ENCODE results near the gene SNX30.
A peak's percentile ranks its signal among the peaks of the same experiment; 100 is the strongest.

SNX30 gene

GRCh38 chr9:112751056-112751795 is 666 bp downstream of the SNX30 start:
- DNase-seq = peak in 54 of 58 donors; percentile 8 to 74 (median 47)

DNA sequence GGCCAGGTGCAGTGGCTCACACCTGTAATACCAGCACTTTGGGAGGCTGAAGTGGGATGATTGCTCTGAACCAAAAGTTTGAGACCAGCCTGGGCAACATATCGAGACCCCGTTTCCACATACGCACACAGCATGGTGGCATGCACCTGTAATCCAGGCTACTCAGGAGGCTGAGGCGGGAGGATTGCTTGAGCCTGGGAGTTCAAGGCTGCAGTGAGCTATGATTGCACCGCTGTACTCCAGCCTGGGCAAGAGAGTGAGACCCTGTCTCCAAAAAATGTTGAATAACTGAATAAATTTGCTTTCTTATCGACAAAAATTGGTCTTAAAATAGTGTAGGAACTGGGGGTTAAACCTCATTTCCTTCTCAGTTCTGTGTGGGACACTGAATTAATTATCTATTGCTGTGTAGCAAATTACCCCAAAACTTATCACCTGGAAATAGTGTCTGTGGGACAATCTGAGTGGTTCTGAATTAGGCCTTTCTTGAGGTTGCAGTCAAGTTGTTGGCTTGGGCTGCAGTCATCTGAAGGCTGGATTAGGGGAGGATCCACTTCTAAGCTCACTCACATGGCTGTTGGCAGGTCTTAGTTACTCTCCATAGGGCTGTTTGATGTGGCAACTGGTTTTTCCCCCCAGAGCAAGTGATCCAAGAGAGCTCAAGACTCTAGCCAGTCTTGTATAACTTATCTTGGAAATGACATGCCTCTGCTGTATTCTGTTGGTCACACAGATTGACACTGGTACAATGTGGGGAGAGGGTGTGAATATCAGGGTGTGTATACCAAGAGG is 2.0 kb downstream of the SNX30 start:
- DNase-seq = no peak

- DNase-seq = no peak
These were observed 3.2 kb downstream of the SNX30 start for GRCh38 chr9:112753725-112754124.

DNA sequence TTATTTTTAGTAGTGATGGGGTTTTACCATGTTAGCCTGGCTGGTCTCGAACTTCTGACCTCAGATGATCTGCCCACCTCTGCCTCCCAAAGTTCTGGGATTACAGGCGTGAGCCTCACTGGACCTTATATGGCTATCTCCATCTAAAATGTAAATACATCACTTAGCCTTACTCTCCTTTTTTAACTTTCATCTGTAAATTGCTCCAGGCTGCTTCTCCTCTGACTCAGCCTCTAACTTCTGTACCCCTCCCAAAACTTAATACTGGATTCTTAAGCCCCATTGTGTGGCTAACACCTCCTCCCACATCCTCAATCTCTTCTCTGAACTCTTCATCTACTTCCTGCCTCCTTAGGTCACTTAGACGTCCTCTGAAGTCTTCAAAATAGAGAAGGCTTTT is 4.0 kb downstream of the SNX30 start:
- no peak for DNase-seq

GRCh38 chr9:112755016-112755427 is 4.5 kb downstream of the SNX30 start:
- DNase-seq = no peak

DNA sequence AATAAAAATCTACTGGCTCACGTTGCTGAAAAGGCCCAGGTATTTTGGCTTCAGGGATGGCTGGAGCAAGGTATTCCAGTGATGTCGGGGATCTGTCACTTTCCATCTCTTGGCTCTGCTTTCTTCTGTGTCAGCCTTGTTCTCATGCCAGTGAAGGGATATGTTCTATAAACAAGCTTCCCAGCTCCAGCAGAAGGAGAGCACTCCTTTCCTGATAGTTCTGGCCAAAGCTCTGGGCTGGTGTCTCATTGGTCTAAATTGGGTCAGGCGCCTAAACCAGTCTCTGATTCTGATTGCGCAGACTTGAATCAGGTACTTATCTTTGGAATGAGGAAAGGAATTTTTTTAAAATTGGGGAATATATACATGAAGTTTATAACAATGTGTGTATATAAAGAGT is 5.1 kb downstream of the SNX30 start:
- peak in 6 of 58 donors; percentile 6 to 19 (median 10) for DNase-seq

DNA sequence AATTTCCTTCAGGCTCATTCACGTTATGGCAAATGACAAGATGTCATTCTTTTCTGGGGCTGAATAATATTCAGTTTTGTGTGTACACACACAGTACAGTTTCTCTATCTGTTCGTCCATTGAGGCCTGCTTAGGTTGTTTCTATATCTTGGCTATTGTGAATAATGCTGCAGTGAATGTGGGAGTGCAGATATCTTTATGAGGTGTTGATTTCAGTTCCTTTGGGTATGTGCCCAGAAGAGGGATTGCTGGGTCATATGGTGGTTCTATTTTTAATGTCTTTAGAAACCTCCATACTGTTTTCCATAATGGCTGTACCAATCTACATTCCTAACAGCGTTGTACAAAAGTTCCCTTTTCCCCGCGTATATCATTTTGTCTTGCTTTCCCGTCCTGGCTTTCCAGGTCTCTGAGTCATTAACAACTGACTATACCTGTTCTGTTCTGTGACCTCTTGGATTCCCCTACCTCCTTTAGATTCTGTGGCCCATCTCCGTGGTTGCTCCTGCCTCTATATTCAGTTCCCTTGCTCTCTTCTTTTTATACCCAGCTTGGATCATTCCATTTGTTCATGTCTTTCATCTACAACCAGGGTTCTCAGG is 6.8 kb downstream of the SNX30 start:
- DNase-seq = no peak

DNA sequence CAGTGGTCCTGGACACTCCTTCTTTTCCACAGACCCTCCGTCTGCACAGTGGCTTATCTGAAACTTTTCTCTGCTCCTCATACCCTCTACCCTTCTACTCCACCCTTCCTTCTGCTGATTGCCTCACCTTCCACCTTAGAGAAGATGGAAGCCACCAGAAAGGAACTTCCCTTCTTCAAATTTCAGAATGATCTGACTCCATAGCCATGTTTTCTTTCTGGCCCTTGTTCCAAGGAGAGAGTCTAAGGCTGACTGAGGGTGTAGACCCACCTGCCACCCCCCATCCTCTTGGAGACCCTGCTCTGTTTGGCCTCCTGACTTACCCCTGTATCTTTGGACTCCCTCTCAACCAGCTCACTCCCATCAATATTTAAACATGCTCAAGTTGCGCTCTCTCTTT is 7.4 kb downstream of the SNX30 start:
- DNase-seq = no peak

DNA sequence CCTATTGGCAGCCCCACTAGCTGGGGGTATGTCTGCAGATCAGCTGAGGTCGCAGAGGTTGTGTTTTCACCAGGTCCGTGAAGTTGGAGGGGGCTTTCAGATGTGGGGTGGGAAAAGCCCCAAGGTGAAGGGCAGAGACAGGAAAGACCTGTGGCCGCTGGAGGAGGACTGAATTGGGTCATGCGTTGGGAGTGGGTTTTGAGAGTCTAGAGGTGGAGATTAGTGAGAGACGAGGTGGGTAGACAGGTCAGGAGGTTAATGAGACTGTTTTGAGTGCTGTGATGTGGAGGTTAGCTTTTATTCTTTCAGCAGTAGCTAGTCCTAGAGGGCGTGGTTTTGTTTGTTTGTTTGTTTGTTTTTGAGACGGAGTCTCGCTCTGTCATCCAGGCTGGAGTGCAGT is 10.3 kb downstream of the SNX30 start:
- no peak for DNase-seq

DNA sequence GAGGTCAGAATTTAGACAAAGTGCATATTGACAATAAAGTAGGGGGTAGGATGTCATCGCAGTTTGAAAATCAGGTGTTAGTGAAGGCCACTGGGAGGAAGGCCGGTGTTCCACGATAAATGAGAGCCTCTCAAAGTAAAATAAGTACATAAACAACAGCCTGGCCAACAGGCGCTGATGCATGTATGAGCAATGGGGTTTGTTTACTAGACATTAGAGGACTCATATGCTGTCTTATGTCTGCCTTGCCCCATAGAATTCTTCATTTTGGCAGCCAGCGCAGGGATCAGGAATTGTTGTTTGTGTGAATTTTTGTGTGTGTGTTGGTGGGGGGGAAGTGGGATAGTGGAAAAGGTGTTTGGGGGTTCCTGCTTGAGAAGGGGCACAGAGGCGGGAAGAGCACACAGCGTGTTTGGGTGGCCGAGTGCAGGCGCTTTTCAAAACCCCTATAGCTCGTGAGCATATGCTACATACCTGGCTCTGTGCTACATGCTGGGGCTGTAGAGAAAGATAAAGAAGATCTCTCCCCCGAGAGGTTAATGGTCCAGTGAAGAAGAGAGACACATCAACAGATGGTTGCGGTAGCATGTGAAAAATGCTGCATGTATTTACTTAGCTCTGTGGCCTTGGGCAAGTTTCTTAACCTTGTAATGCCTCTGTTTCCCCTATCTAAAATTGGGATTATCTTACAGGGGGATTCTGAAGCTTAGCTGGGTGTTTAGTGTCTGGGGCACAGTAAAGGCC is 11.5 kb downstream of the SNX30 start:
- no peak for DNase-seq

- no peak for DNase-seq
These were observed 12.4 kb downstream of the SNX30 start for GRCh38 chr9:112762726-112763518.

DNA sequence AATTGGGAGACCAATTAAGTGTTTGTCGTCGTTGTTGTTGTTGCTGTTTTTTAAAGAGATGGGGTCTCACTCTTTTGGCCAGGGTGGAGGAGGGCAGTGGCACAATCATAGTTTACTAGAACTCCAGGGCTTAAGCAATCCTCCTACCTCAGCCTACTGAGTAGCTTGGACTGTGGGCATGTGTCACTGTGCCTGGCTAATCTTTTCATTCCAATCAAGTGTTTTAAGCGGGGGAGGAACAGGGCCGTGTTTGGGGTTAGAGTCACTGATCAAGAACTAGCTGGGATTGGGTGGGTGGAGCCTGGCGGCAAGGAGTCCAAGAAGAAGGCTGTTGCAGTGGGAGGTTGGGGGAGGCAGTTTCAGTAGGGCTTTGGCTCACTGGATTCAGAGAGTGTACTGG is 13.8 kb downstream of the SNX30 start:
- DNase-seq = no peak

DNA sequence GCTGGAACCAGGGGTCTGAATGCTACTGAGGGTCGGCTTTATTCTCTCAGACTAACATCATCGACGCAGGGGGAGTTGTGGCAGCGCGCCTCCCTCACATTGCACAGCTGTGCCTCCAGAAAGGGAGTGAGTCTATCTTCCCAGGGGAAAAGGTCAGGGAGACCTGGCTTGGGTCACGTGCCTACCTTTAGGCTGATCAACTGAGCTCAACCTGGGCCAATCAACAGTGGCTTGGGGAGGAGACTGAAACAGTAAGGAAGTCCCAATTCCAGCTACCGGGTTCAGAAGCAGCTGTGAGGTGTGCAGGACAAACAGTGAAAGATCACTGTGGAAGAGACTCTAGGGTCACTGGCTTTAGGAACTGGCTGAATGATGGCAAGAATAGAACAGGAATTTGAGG is 14.3 kb downstream of the SNX30 start:
- DNase-seq = no peak

DNA sequence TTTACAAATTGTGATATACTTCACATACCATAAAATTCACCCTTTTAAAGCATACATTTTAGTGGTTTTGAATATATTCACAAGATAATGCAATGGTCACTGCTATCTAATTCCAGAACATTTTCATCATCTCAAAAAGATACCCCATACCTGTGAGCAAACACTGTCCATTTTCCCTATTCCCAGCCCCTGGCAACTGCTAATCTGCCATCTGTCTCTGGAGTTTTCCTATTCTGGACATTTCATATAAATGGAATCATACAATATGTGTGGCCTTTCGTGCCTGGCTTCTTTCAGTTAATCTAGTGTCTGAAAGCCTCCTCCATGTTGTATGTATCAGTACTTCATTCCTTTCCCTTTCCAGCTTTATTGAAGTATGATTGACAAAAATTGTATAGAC is 14.7 kb downstream of the SNX30 start:
- DNase-seq = no peak

DNA sequence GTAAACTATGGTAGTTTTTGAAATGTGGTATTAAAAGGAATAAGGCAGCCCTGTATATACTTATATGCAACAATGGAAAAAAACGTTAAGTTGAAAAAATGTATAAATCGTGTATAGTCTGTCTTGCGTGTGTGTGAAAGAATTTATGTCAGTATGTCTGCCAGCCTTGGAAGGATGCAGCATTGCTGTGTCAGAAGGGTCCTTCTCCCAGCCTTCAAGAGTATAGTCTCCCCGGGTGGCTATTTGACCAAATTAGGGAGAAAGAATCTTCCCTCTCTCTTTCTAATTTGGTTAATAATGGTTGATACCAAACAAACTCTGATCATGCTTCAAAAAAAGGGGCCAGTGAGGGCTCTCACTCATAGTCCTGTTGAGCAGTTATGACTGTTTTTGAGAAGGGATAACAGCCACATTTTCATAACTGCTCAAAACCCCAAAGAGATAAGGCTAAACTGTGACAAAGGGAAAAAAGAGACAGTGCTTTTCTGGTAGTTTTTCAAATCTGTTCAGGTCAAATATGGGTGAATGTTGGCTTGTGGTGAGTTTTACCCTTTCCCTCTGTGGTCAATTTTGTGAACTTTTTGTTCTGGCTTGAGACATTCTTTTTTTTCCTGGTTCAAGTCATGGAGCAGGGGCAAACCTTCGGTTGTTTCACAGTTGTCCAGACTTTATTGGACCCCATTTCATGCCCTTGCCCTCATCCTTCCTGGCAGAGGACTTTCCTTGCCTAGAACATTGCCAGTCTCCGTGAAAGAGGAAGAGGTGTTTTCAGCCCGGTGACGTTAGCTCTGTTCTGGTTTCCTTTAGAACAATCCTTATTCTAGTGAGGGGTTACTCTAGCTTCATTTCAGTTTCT is 21.0 kb downstream of the SNX30 start:
- no peak for DNase-seq

DNA sequence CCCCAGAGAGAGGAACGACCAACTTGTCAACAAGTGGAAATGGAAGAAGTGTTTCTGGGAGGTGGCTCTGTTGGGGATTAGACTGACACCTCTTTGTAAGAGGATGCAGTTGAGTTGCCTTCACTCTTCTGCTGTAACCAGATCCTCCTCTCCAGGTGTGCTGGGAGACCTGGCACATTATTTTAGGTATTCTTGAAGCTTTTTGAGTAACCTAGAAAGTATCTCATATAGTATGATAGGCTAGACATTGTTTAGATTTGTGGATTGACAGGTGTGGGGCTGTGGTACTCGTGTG is 21.6 kb downstream of the SNX30 start:
- DNase-seq = no peak

DNA sequence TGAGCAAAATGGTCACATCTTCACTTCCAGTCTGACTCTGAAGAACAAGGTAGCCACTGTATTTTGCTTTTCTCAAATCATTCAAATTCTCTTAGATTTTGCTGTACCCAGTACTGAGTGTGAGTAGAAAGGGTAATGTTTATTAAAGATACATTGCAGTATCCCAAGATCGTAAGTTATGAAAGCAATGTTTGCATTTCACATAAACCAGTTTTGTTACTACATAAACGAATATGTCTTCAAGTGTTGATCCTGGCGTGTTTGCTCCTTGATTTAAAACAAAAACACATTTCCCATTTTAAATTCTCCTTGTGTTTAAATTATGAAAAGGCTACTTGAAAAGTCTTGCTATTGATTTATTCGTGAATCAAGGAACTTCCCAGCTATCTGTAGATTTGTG is 22.0 kb downstream of the SNX30 start:
- no peak for DNase-seq

DNA sequence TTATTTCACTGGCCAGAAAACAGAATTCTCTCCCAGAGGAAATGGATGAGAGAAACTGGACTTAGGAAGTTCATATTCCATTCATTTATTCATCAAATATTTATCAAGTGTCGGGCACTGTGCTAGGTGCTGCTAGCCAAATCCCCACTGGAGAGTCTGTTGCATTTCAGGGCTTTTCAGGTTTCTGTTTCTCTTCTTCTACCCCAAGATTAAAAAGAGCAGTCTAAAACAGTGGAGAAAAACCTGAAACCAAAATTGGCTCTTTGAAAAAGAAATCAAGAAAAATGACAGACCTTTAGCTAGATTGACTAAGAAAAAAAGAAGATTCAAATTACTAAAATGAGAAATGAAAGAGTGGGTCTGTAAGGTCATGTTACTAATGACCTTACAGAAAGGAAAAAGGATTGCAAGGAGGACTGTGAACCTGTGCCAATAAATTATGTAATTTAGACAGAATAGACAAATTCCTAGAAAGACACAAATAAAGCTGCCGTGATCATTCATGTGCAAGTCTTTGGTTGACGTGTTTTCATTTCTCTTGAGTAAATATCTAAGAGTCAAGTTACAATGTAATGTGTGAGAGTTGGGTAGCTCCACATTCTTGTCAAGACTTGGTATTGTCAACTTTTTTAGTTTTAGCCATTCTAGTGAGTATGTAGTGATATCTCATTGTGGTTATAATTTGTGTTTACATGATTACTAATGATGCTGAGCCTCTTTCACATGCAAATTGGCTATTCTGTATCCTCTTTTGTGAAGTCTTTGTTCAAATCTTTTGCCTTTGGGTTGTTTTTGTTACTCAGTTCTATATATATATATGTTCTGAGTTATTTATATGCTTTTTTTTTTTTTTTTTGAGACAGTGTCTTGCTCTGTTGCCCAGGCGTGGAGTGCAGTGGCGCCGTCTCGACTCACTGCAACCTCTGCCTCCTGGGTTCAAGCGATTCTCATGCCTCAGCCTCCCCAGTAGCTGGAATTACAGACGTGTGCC is 23.7 kb downstream of the SNX30 start:
- DNase-seq = no peak

- no peak for DNase-seq
These were observed 27.4 kb downstream of the SNX30 start for GRCh38 chr9:112777914-112778313.
